CD4-positive, alpha-beta T cell treated with Interleukin-15 for 4 hours (primary cell): ENCODE results near the gene EPHB2.
"Not testable (repeated sequence)": the region's sequence is repeated elsewhere in the genome, so short reads cannot be mapped to it uniquely, and the experiment has no call there.

Source experiments
- DNase-seq: peaks from one replicate; pipeline ENCODE4 v3.0.0-alpha.2; 2020; ENCODE audit warnings: low spot score

The EPHB2 gene

GRCh38 chr1:22818061-22818770, 107.6 kb downstream of the EPHB2 start:
- DNase-seq: no peak

GRCh38 chr1:22819361-22819760, 108.7 kb downstream of the EPHB2 start:
- DNase-seq: no peak

DNA sequence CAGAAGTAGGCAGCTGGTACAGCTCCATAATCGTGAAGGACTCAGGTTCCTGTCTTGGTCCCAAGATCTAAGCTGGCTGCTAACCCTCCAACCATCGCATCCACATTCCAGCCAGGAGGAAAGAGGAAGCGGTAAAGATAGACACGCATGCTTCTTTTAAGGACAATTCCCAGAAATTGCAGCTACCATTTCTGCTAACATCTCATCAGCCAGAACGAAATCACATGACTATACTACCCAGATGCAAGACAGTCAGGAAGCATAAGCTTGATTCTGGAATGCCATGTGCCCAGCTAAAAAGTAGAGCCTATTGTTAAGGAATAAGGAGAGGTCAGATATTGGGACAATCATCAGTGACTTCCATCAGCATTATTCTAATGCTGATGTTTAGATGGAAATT, 110.4 kb downstream of the EPHB2 start:
- DNase-seq: no peak

- no peak for DNase-seq
Measured at GRCh38 chr1:22822371-22822770, 111.7 kb downstream of the EPHB2 start.

DNA sequence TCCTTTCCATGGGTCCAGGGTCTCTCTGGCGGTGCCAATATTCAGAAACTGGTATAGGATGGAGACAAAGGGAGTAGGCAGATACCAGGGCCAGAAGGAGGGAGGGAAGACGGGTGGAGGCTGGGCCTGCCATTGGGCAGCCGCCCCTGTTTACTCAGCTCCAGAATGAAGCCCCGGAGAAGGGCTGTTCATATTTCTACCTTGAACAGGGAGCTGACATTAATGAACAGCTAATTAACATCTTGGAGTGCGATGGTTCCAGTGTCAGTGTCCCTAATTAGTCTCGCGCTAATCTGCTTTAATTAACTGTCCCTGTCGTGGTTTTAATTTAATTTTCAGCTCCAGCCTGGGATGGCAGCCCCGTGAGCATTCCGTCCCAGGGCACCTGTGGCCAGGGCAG, 113.8 kb downstream of the EPHB2 start:
- no peak for DNase-seq

DNA sequence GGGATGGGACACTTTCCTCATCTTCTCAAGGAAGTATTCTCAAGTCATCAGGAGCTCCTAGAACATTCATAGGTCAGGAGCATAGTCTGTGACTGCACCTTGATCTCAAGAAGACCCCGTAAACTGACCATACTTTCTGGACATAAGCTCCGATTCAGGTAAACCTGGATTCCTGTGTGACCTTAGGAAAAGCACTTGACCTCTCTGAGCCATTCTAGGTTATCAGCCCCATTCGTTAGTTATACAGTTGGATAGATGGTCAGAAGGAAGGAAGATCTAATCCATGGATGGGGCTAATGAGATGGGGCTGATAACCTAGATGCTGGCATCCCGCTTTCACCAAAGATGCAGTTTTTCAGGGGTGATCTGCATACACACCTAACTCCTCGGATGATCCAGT, 114.3 kb downstream of the EPHB2 start:
- DNase-seq: no peak

GRCh38 chr1:22825486-22826189, 115.0 kb downstream of the EPHB2 start:
- no peak for DNase-seq

GRCh38 chr1:22826604-22827580, 116.3 kb downstream of the EPHB2 start:
- no peak for DNase-seq

DNA sequence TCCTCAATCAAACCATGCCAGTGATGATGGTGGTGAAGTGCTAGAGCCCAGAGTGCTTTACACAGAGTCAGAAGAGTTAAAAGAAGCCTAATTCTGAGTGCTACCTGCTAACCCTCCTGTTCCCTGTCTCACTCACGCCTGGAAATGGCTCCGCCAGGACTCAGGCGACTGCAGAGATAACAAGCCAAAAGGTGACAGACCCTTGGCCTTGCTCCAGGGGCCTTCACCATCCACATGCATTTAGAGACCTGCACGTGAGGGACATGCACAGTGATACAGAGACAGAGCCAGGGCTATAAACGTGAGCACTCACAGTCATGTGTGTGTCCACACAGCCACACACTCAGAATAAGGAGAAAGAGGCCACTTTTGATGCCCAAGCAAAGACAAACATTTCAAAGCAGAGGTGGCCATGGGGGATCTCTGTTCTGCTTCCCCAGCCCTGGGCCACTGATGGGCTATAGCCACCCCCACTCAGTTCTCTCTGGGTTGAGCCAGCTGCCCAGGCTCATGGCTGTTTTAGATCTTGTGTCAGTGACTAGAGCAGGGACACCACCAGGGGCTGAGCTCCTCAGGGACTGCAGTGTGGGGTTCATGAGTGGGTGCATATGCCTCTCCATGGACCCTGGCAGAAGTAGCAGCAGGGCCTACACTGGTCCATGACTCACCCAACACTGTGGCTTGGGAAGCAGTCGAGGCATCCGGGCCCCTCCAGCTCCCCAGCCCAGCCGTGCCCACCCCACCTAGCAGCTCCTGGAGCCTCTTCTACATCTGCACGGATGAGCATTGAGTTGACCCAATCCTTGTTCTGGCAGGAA, 117.2 kb downstream of the EPHB2 start:
- DNase-seq: no peak

- DNase-seq: no peak
Measured at GRCh38 chr1:22828484-22829308, 118.1 kb downstream of the EPHB2 start.

GRCh38 chr1:22829309-22829989, 118.8 kb downstream of the EPHB2 start:
- no peak for DNase-seq

- no peak for DNase-seq
Measured at GRCh38 chr1:22830041-22830566, 119.5 kb downstream of the EPHB2 start.

DNA sequence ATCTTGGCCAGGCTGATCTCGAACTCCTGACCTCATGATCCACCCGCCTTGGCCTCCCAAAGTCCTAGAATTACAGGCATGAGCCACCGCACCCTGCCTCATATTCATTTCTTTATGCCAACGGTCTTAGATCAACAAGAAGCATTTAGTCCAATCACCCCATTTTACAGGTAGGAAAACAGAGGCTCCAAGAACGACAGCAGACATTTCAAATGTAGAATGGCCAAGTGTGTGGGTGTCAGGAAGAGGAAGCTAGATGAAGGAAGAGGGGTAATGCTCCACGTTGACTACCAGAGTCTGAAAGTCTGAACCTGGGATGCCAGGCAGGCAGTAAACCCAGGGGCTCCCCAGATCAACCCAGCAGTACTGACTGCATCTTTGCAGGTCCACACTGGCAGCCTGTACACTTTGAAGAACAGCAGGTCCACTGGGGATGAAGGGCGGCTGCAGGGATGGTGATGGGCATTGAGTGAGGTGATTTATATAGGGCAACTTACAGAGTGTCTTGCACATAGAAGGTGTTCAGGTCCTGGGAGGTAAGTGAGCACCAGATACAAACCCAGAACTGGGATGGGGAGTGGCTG, 120.2 kb downstream of the EPHB2 start:
- no peak for DNase-seq

DNA sequence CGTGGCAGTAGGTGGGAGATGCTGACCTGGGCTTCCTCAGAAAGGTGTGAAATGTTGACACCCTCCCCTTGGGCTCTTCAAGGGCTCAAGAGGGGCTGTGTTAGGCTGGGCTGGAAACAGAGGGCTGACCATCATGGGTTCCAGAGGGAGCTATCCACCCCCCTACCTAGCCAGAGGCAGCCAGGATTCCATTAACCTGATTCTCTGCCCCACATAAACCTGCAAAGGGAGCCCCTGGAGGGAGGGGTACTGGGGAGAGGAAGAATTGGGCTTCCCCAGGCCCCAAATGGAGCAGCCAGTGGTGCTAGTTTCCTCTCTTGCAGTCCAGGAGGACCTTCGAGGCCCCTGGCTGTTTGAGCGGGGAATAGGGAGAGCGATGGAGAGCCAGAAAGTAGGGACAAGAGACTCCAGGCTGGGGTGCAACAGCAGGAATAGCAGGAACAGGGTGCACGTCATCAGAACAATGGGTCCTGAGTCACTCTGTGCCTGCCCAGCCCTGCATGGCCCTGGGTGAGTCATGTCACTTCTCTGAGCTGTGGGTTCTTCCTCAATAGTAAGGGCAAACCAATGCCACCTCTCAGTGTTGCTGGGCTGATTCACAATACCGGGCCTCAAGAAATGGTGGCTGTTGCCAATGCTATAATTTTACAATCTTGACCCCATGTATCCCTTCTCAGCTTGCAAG, 121.2 kb downstream of the EPHB2 start:
- DNase-seq: no peak

DNA sequence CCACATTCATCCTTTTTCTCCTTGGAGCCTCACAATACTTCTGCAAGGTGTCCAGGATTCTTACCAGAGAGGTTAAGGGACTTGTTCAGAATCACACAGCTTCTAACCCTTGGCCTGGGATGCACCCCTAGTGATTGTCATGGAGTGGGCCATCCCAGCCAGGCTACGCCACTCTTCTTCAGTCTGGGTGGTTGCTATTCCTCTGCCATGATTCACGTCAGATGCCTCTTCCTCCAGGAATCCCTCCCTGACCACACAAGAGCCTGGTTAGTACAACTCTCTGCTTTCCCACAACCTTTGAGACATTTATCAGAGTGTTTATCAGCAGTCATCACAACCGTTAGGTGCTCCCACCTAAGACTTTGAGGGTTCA, 121.8 kb downstream of the EPHB2 start:
- DNase-seq: no peak

DNA sequence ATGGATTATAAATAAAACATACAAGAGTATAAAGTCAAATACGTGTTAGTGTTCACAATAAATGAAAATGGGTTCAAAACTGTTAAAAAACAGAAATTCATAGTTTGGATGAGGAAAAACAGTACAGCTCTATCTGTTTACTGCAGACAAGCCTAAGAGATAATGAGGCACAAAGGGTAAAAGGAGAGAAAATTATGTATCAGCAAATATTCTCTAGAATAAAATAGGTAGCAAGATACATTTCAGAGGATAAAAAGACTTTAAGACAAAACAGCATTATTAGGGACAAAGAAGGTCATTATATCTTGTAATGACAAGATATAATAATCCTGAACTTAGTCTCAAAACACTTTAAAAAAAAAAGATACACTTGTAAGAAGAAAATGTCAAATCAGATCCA, 123.1 kb downstream of the EPHB2 start:
- DNase-seq: no peak

DNA sequence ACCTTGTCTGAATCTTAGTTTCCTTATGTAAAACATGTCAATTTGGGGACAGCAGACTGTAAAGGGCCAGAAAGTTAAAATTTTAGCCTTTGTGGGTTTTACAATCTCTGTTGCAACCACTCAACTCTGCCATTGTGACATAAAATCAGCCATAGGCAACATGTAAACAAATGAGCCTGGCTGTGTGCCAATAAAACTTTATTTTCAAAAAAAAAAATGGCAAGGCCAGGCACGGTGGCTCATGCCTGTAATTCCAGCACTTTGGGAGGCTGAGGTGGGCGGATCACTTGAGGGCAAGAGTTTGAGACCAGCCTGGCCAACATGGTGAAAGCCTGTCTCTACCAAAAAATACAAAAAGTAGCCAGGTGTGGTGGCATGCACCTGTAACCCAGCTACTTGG, 123.8 kb downstream of the EPHB2 start:
- not testable (repeated sequence) for DNase-seq

DNA sequence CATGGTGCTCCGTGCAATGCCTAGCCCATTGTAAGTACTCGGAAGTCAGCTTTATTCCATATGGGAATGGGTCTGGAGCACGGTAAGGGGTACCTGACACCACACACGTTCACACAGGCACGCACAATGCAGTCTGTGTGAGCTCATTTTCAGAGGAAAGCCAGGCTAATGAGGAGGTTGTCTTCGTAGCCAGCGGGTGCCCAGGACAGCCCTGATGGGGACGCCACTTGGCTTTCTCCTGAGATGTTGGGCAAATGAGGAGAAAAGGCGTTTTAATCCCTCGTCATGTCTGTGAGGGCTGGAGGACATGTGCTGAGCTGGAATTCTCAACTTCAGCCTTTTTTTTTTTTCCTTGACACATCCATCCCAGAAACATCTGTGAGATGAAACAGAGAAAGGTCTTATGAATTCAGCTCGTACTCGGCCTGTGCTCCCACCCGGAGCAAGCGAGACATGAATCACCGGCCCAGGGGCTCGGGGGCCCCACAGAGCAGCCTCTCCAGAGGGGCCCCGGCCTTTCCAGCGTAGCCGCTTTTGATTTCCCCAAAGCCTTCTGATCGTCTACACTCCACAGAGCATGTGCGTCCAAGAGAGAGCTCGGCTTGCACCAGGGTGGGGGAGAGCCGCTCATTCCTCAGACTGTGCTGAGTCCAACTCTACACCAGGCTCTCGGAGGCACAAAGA, 125.1 kb downstream of the EPHB2 start:
- no peak for DNase-seq
